ENCODE results near the gene RAB4B. TPM values are rescaled to one million over a fixed set of nuclear protein-coding genes. Genes with fewer than 3 reads are reported as not detected.
A peak's percentile ranks its signal among the peaks of the same experiment; 100 is the strongest.
"Not testable (repeated sequence)": the region's sequence is repeated elsewhere in the genome, so short reads cannot be mapped to it uniquely, and the experiment has no call there.

RAB4B gene
- 10 to 100 TPM; 18.7 to 27.5 (median 20.9) TPM for total RNA-seq

GRCh38 chr19:40777937-40778705 lies at the start of gene RAB4B:
Gene RAB4B (plus strand): TSS chr19:40778247. CDS start chr19:40778376, 129 bp downstream.
- no peaks in the 10 kb centered on the region for H3K9me3 ChIP-seq
- H3K36me3 ChIP-seq = peaks cover 0 to 10% of the 10 kb centered on the region in 2 donors
- WGBS, 2 donors (ENCODE audit: low coverage in 1 of 2) = 1% methylated on average over 13 to 16 of the region's 56 CpGs
- ATAC-seq = peak; percentile 95
- TF ChIP-seq POLR2AphosphoS5 (IDR thresholded peaks at IDR 0.05) (peak; percentile 73), EP300 (IDR thresholded peaks at IDR 0.05) (no peak), POLR2A (IDR thresholded peaks at IDR 0.05) (peak; percentile 66 to 69), CTCF (IDR thresholded peaks at IDR 0.05) (peak in 2 of 4 experiments; percentile 17 to 20)
- H3K4me3 ChIP-seq = peak within 1 kb of the TSS; percentile 56 to 64
- H3K4me1 ChIP-seq = peaks cover 0 to 25% (median 13%) of the 10 kb centered on the region in 3 donors
- H3K27me3 ChIP-seq = no peaks in the 10 kb centered on the region
- peak within 1 kb of the TSS; percentile 96 to 100 (median 98) for H3K27ac ChIP-seq

GRCh38 chr19:40730065-40730464 lies 48.0 kb upstream of the RAB4B start:
- H3K36me3 ChIP-seq = peaks cover 3 to 100% of the 10 kb centered on the region in 2 donors
- H3K4me3 ChIP-seq, H3K27ac ChIP-seq, ATAC-seq, H3K4me1 ChIP-seq, H3K9me3 ChIP-seq, H3K27me3 ChIP-seq: not testable (repeated sequence)
- WGBS, 2 donors (ENCODE audit: low coverage in 1 of 2) = 67 to 77% methylated on average over 3 to 5 of the region's 5 CpGs

GRCh38 chr19:40732304-40732703 lies 45.7 kb upstream of the RAB4B start:
- H3K4me3 ChIP-seq, H3K4me1 ChIP-seq, ATAC-seq, H3K27me3 ChIP-seq, H3K27ac ChIP-seq, H3K9me3 ChIP-seq: not testable (repeated sequence)
- 91 to 92% methylated on average over 14 of the region's 16 CpGs for WGBS, 2 donors (ENCODE audit: low coverage in 1 of 2)
- H3K36me3 ChIP-seq = peaks cover 0 to 100% of the 10 kb centered on the region in 2 donors

GRCh38 chr19:40733149-40733548 lies 44.9 kb upstream of the RAB4B start:
- ATAC-seq = no peak

GRCh38 chr19:40735013-40735771 lies 42.9 kb upstream of the RAB4B start:
- no peak overlapping the region for H3K27ac ChIP-seq
- H3K27me3 ChIP-seq = no peaks in the 10 kb centered on the region
- H3K4me3 ChIP-seq = no peak overlapping the region
- H3K4me1 ChIP-seq = peaks cover 0 to 12% (median 3%) of the 10 kb centered on the region in 3 donors
- no peaks in the 10 kb centered on the region for H3K9me3 ChIP-seq
- TF ChIP-seq POLR2AphosphoS5 (IDR thresholded peaks at IDR 0.05) = no peak
- no peak for TF ChIP-seq POLR2A (IDR thresholded peaks at IDR 0.05)
- no peak for TF ChIP-seq EP300 (IDR thresholded peaks at IDR 0.05)
- no peak for TF ChIP-seq CTCF (IDR thresholded peaks at IDR 0.05)
- WGBS, 2 donors (ENCODE audit: low coverage in 1 of 2) = 82 to 100% methylated on average over 2 to 6 of the region's 11 CpGs
- peaks cover 0 to 100% of the 10 kb centered on the region in 2 donors for H3K36me3 ChIP-seq
- no peak for ATAC-seq

More at GRCh38 chr19:40733149-40733548, 44.9 kb upstream of the RAB4B start:
- no peak for TF ChIP-seq EP300 (IDR thresholded peaks at IDR 0.05)
- TF ChIP-seq POLR2A (IDR thresholded peaks at IDR 0.05) = no peak
- TF ChIP-seq POLR2AphosphoS5 (IDR thresholded peaks at IDR 0.05) = no peak
- no peak for TF ChIP-seq CTCF (IDR thresholded peaks at IDR 0.05)
- WGBS, 2 donors (ENCODE audit: low coverage in 1 of 2) = 83 to 100% methylated on average over 1 to 4 of the region's 13 CpGs
- H3K4me1 ChIP-seq = no peaks in the 10 kb centered on the region
- H3K9me3 ChIP-seq = no peaks in the 10 kb centered on the region
- no peaks in the 10 kb centered on the region for H3K27me3 ChIP-seq
- H3K27ac ChIP-seq = no peak overlapping the region
- H3K4me3 ChIP-seq = no peak overlapping the region
- H3K36me3 ChIP-seq = peaks cover 0 to 100% of the 10 kb centered on the region in 2 donors
